Common myeloid progenitor, CD34-positive (primary cell): Measurements from ENCODE around the gene BRIP1.

ENCODE experiments used
- CTCF ChIA-PET: fragments of 350-600 bp; sonication (Branson Sonifier 250); formaldehyde crosslinking; loops from one replicate; lab custom pipeline; 2021; ENCODE audit warnings: antibody characterized with exemption; lab: Charles Lee
- POLR2A ChIA-PET: fragments of 350-600 bp; sonication (Branson Sonifier 250); formaldehyde crosslinking; loops from one replicate; lab custom pipeline; 2021; ENCODE audit warnings: antibody characterized with exemption; lab: Charles Lee
- DNase-seq, 3 donors: peaks; one replicate each; pipeline versions ENCODE4 v3.0.0 to v3.0.0-alpha.2; 2013
- H3K27ac ChIP-seq, 2 experiments: 1 replicate in 1 of 2; 2 replicates in 1 of 2; pipeline ENCODE4 v1.7.0; 2013; ENCODE audit warnings: inconsistent platforms in 2 of 2, low read length in 2 of 2, mild to moderate bottlenecking in 2 of 2, low read depth in 1 of 2, moderate library complexity in 1 of 2; ENCODE audit not compliant: severe bottlenecking in 2 of 2, insufficient read depth in 1 of 2, poor library complexity in 1 of 2
- H3K27me3 ChIP-seq, 5 experiments: replicated peaks in 2 of 5; 1 replicate in 3 of 5; 2 replicates in 2 of 5; pipeline versions ENCODE4 v1.6.1 to v1.7.0; 2013; ENCODE audit warnings: low read length in 4 of 5, mild to moderate bottlenecking in 2 of 5, moderate library complexity in 2 of 5, inconsistent platforms in 1 of 5; ENCODE audit not compliant: insufficient read depth in 5 of 5, control insufficient read depth in 4 of 5
- H3K36me3 ChIP-seq, 4 experiments: 1 replicate in 2 of 4; 2 replicates in 2 of 4; pipeline versions ENCODE4 v1.6.1 to v1.7.0; 2013; ENCODE audit warnings: low read length in 3 of 4, control low read depth in 1 of 4, mild to moderate bottlenecking in 1 of 4; ENCODE audit not compliant: control insufficient read depth in 4 of 4, insufficient read depth in 4 of 4
- H3K4me1 ChIP-seq, 4 experiments: 1 replicate in 3 of 4; 2 replicates in 1 of 4; pipeline versions ENCODE4 v1.6.1 to v1.7.1; 2013; ENCODE audit warnings: low read length in 3 of 4, mild to moderate bottlenecking in 3 of 4, control low read depth in 1 of 4, inconsistent platforms in 1 of 4, moderate library complexity in 1 of 4; ENCODE audit not compliant: control insufficient read depth in 4 of 4, insufficient read depth in 4 of 4; ENCODE audit errors: control extremely low read depth in 1 of 4
- H3K4me3 ChIP-seq, 7 experiments: 1 replicate in 4 of 7; 2 replicates in 3 of 7; pipeline versions ENCODE4 v1.5.1 to v1.7.0; 2013; ENCODE audit warnings: mild to moderate bottlenecking in 7 of 7, low read length in 6 of 7, moderate library complexity in 6 of 7, inconsistent platforms in 2 of 7, low read depth in 2 of 7, control low read depth in 1 of 7; ENCODE audit not compliant: insufficient read depth in 4 of 7, control insufficient read depth in 1 of 7; ENCODE audit errors: extremely low read depth in 1 of 7
- H3K9me3 ChIP-seq, 5 experiments: 1 replicate in 4 of 5; 2 replicates in 1 of 5; pipeline versions ENCODE4 v1.6.1 to v1.7.1; 2013; ENCODE audit warnings: low read length in 4 of 5, mild to moderate bottlenecking in 2 of 5, inconsistent platforms in 1 of 5, low read depth in 1 of 5, moderate library complexity in 1 of 5; ENCODE audit not compliant: control insufficient read depth in 4 of 5, insufficient read depth in 2 of 5; ENCODE audit errors: control extremely low read depth in 1 of 5
- WGBS: methylation state at CpG from one replicate; pipeline ENCODE4 v1.1.5; 2013; ENCODE audit not compliant: insufficient coverage; 5-methylcytosine and 5-hydroxymethylcytosine counted together

The BRIP1 gene

DNA sequence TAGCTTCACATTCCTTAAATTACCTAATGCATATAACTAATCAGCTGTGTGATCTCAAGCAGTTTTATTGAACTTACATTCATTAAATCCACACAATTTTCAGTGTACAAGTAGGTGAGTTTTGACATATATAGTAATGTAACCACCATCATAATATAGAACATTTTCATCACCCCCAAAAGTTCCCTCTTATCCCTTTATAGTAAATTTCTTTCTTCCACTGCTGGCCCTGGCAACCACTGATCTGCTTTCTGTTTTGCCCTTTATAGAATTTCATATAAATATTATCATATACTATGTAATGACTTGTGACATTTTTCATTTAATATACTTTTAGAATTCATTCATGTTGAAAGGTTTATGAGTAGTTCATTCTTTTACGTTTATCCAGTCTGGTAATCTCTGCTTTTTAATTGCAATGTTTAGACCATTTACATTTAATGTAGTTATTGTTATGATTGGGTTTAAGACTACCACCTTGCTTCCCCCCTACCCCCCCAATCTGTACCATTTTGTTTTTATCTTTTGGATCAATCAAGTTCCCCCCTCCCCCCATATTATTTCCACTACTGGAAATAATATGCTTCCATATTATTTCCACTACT, 147.0 kb downstream of the BRIP1 start:
- no peak for DNase-seq
- H3K36me3 ChIP-seq = peaks cover 4 to 25% (median 6%) of the 10 kb centered on the region in 4 experiments
- POLR2A ChIA-PET = interaction anchor here (0.6 kb wide), 1 partner anchor 701 kb away, joined by 4 read pairs; no protein-coding TSS in a partner anchor
- H3K27ac ChIP-seq = no peak overlapping the region
- H3K4me3 ChIP-seq = no peak overlapping the region
- no peaks in the 10 kb centered on the region for H3K4me1 ChIP-seq
- H3K9me3 ChIP-seq = peaks cover 4 to 25% (median 12%) of the 10 kb centered on the region in 5 experiments
- no peaks in the 10 kb centered on the region for H3K27me3 ChIP-seq
- CTCF ChIA-PET = no interaction called here
- WGBS = no CpG with 5 or more reads among the region's 1 CpG

DNA sequence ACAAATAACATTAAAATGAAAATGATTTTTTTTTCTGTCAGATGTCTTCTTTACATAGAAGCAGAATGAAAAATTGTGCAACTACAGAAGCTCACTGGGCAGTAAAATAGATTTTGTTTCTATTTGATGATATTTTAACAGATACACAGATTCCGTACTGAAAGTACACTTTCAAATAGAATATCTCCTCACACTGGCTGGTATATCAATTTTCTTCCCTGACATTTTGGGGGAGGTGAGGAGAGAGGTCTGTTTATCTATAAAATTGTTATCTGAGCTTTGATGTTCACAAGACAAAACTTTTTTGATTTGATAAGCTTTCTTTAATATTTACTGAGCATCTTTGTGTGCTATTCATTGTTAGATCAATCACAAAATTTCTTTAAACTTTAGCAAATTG, 148.0 kb downstream of the BRIP1 start:
- Histone ChIP-seq H3K36me3 (peaks cover 8 to 27% (median 9%) of the 10 kb centered on the region in 4 experiments), H3K27me3 (no peaks in the 10 kb centered on the region), H3K27ac (no peak overlapping the region), H3K4me1 (no peaks in the 10 kb centered on the region), H3K4me3 (no peak overlapping the region), H3K9me3 (peaks cover 4 to 25% (median 12%) of the 10 kb centered on the region in 5 experiments)
- CTCF ChIA-PET = no interaction called here
- no CpG with 5 or more reads among the region's 1 CpG for WGBS
- no peak for DNase-seq
- POLR2A ChIA-PET = interaction anchor here (0.7 kb wide), 1 partner anchor 1038 kb away, joined by 3 read pairs; no protein-coding TSS in a partner anchor

DNA sequence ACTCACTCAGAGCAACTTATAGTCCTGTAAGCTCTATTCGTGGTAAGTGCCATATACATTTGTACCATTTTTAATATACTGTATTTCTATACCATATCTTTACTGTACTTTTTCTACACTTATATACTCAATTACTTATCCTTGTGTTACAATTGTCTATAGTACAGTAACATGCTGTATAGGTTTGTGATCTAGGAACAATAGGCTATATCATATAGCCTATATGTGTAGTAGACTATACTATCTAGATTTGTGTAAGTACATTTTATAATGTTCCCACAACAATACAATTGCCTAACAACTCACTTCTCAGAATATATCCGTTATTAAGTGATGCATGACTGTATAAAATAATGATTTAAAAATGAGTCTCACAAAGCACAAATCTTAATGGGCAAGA, 149.0 kb downstream of the BRIP1 start:
- WGBS = no CpG with 5 or more reads among the region's 2 CpGs
- Histone ChIP-seq H3K9me3 (peaks cover 4 to 28% (median 8%) of the 10 kb centered on the region in 5 experiments), H3K36me3 (peaks cover 8 to 32% (median 10%) of the 10 kb centered on the region in 4 experiments), H3K4me1 (no peaks in the 10 kb centered on the region), H3K27me3 (no peaks in the 10 kb centered on the region), H3K4me3 (no peak overlapping the region), H3K27ac (no peak overlapping the region)
- CTCF ChIA-PET = interaction anchor here (0.8 kb wide), 2 partner anchors 79 to 123 kb away, joined by 3 read pairs; no protein-coding TSS in a partner anchor
- POLR2A ChIA-PET = interaction anchor here (0.6 kb wide), 2 partner anchors 56 to 67 kb away, joined by 3 read pairs; no protein-coding TSS in a partner anchor
- no peak for DNase-seq

- Histone ChIP-seq H3K4me3 (no peak overlapping the region), H3K9me3 (peaks cover 0 to 28% (median 5%) of the 10 kb centered on the region in 5 experiments), H3K36me3 (peaks cover 8 to 44% (median 16%) of the 10 kb centered on the region in 4 experiments), H3K4me1 (no peaks in the 10 kb centered on the region), H3K27me3 (no peaks in the 10 kb centered on the region), H3K27ac (no peak overlapping the region)
- ChIA-PET CTCF (interaction anchor here (0.6 kb wide), 1 partner anchor 761 kb away, joined by 3 read pairs; no protein-coding TSS in a partner anchor), POLR2A (interaction anchor here (0.6 kb wide), 1 partner anchor 351 kb away, joined by 3 read pairs; no protein-coding TSS in a partner anchor)
- WGBS = no CpG with 5 or more reads among the region's 1 CpG
- no peak for DNase-seq
Measured at GRCh38 chr17:61713035-61713434, 150.3 kb downstream of the BRIP1 start.

DNA sequence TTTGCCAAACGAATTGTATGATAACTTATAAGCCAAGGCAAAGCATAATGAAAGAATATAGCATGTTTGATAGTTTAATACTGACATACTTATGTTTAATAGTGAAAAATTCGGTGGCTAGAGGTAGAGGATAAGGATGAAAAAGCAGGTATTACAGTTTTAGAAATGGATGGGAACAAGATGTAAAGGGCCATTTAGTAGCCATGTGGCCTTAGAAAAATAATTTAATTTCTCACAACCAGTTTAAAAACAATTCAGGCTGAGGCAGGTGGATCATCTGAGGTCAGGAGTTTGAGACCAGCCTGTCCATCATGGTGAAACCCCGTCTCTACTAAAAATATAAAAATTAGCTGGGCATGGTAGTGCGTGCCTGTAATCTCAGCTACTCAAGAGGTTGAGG, 152.8 kb downstream of the BRIP1 start:
- 94% methylated on average over 3 of the region's 4 CpGs for WGBS
- DNase-seq = no peak
- H3K27me3 ChIP-seq = no peaks in the 10 kb centered on the region
- POLR2A ChIA-PET = no interaction called here
- CTCF ChIA-PET = no interaction called here
- no peaks in the 10 kb centered on the region for H3K4me1 ChIP-seq
- H3K4me3 ChIP-seq = no peak overlapping the region
- no peak overlapping the region for H3K27ac ChIP-seq
- peaks cover 0 to 14% (median 2%) of the 10 kb centered on the region in 5 experiments for H3K9me3 ChIP-seq
- H3K36me3 ChIP-seq = peaks cover 4 to 39% (median 16%) of the 10 kb centered on the region in 4 experiments

GRCh38 chr17:61709567-61709966, 153.8 kb downstream of the BRIP1 start:
- CTCF ChIA-PET = no interaction called here
- H3K4me3 ChIP-seq = no peak overlapping the region
- WGBS = 100% methylated on average over 1 of the region's 1 CpG

GRCh38 chr17:61704935-61705449, 158.3 kb downstream of the BRIP1 start:
- peaks cover 2 to 19% (median 9%) of the 10 kb centered on the region in 4 experiments for H3K36me3 ChIP-seq
- no peaks in the 10 kb centered on the region for H3K27me3 ChIP-seq
- ChIA-PET POLR2A (no interaction called here), CTCF (no interaction called here)
- H3K9me3 ChIP-seq = peaks cover 3 to 53% (median 14%) of the 10 kb centered on the region in 5 experiments
- no peak for DNase-seq
- no peak overlapping the region for H3K4me3 ChIP-seq
- no peak overlapping the region for H3K27ac ChIP-seq
- 100% methylated on average over 3 of the region's 3 CpGs for WGBS
- H3K4me1 ChIP-seq = no peaks in the 10 kb centered on the region

More at GRCh38 chr17:61709567-61709966, 153.8 kb downstream of the BRIP1 start:
- H3K9me3 ChIP-seq = peaks cover 0 to 19% (median 3%) of the 10 kb centered on the region in 5 experiments
- POLR2A ChIA-PET = no interaction called here
- H3K4me1 ChIP-seq = no peaks in the 10 kb centered on the region
- DNase-seq = no peak
- peaks cover 4 to 30% (median 14%) of the 10 kb centered on the region in 4 experiments for H3K36me3 ChIP-seq
- no peak overlapping the region for H3K27ac ChIP-seq
- H3K27me3 ChIP-seq = no peaks in the 10 kb centered on the region
